Activated naive CD4-positive, alpha-beta T cell treated with anti-CD3 and anti-CD28 coated beads for 36 hours (primary cell): ENCODE data around the gene SMOC2. TPM values are rescaled to one million over a fixed set of nuclear protein-coding genes. Genes with fewer than 3 reads are reported as not detected.

Source experiments
- CTCF ChIA-PET: fragments of 350-600 bp; sonication (Branson Sonifier 250); formaldehyde crosslinking; loops from one replicate; lab custom pipeline; 2021; ENCODE audit warnings: antibody characterized with exemption; lab: Charles Lee
- DNase-seq: peaks from one replicate; pipeline ENCODE4 v3.0.0-alpha.2; 2020
- H3K27ac Mint-ChIP-seq: one replicate; pipeline ENCODE4 v1.8.0; 2021; ENCODE audit warnings: mild to moderate bottlenecking, mixed read lengths
- H3K27me3 Mint-ChIP-seq: one replicate; pipeline ENCODE4 v1.8.0; 2021; ENCODE audit warnings: low read depth, mixed read lengths
- H3K36me3 Mint-ChIP-seq: one replicate; pipeline ENCODE4 v1.8.0; 2021; ENCODE audit warnings: low read depth, mixed read lengths
- H3K4me1 Mint-ChIP-seq: one replicate; pipeline ENCODE4 v1.8.0; 2021; ENCODE audit warnings: low read depth, mixed read lengths
- H3K4me3 Mint-ChIP-seq: one replicate; pipeline ENCODE4 v1.8.0; 2021; ENCODE audit warnings: mild to moderate bottlenecking, moderate library complexity, mixed read lengths
- H3K9me3 Mint-ChIP-seq: one replicate; pipeline ENCODE4 v1.8.0; 2021; ENCODE audit warnings: mixed read lengths
- intact Hi-C: fragments of 100-400 bp; cut with micrococcal nuclease; formaldehyde crosslinking; loops from one replicate; pipeline ENCODE4 v1.15.1; 2023
- total RNA-seq, 2 experiments: library from RNA; stranded (reverse); gene quantifications; one replicate each; pipeline ENCODE4 v1.2.3, GENCODE V29; 2021

SMOC2 gene
- total RNA-seq, 2 experiments from 2014 or later = not detected

- CTCF ChIA-PET = interaction anchor here (1.2 kb wide), 1 partner anchor 226 kb away, joined by 9 read pairs; no protein-coding TSS in a partner anchor
- H3K4me3 Mint-ChIP-seq = no peak overlapping the region
- no peak overlapping the region for H3K27ac Mint-ChIP-seq
- no peaks in the 10 kb centered on the region for H3K27me3 Mint-ChIP-seq
- intact Hi-C loops = no loop called here
- DNase-seq = no peak
- no peaks in the 10 kb centered on the region for H3K36me3 Mint-ChIP-seq
- H3K9me3 Mint-ChIP-seq = no peaks in the 10 kb centered on the region
- H3K4me1 Mint-ChIP-seq = no peaks in the 10 kb centered on the region
Measured at GRCh38 chr6:168410035-168410434, 30.9 kb upstream of the SMOC2 start.

- intact Hi-C loops = no loop called here
- no peaks in the 10 kb centered on the region for H3K4me1 Mint-ChIP-seq
- no peak for DNase-seq
- H3K36me3 Mint-ChIP-seq = no peaks in the 10 kb centered on the region
- H3K9me3 Mint-ChIP-seq = no peaks in the 10 kb centered on the region
- no peaks in the 10 kb centered on the region for H3K27me3 Mint-ChIP-seq
- H3K27ac Mint-ChIP-seq = no peak overlapping the region
- H3K4me3 Mint-ChIP-seq = no peak overlapping the region
- CTCF ChIA-PET = no interaction called here
Measured at GRCh38 chr6:168410554-168411011, 30.4 kb upstream of the SMOC2 start.

- DNase-seq = no peak
- Mint-ChIP-seq H3K27me3 (no peaks in the 10 kb centered on the region), H3K4me1 (no peaks in the 10 kb centered on the region), H3K36me3 (no peaks in the 10 kb centered on the region), H3K27ac (no peak overlapping the region), H3K4me3 (no peak overlapping the region), H3K9me3 (no peaks in the 10 kb centered on the region)
- CTCF ChIA-PET = interaction anchor here (0.6 kb wide), 1 partner anchor 1827 kb away, joined by 4 read pairs; no protein-coding TSS in a partner anchor
- intact Hi-C loops = no loop called here
Measured at GRCh38 chr6:168411130-168411529, 29.9 kb upstream of the SMOC2 start.

- Mint-ChIP-seq H3K27me3 (no peaks in the 10 kb centered on the region), H3K36me3 (no peaks in the 10 kb centered on the region), H3K9me3 (no peaks in the 10 kb centered on the region), H3K27ac (no peak overlapping the region), H3K4me1 (no peaks in the 10 kb centered on the region), H3K4me3 (no peak overlapping the region)
- DNase-seq = no peak
- intact Hi-C loops = no loop called here
- CTCF ChIA-PET = interaction anchor here (0.6 kb wide), 1 partner anchor 1827 kb away, joined by 4 read pairs; no protein-coding TSS in a partner anchor
Measured at GRCh38 chr6:168411793-168412192, 29.2 kb upstream of the SMOC2 start.

GRCh38 chr6:168412456-168412855, 28.5 kb upstream of the SMOC2 start:
- DNase-seq = no peak
- no peaks in the 10 kb centered on the region for H3K4me1 Mint-ChIP-seq
- intact Hi-C loops = no loop called here
- CTCF ChIA-PET = no interaction called here
- no peak overlapping the region for H3K27ac Mint-ChIP-seq
- no peaks in the 10 kb centered on the region for H3K9me3 Mint-ChIP-seq
- no peaks in the 10 kb centered on the region for H3K36me3 Mint-ChIP-seq
- no peak overlapping the region for H3K4me3 Mint-ChIP-seq
- no peaks in the 10 kb centered on the region for H3K27me3 Mint-ChIP-seq

GRCh38 chr6:168413018-168413720, 27.8 kb upstream of the SMOC2 start:
- H3K4me1 Mint-ChIP-seq = no peaks in the 10 kb centered on the region
- no peak overlapping the region for H3K27ac Mint-ChIP-seq
- no peaks in the 10 kb centered on the region for H3K27me3 Mint-ChIP-seq
- no peak overlapping the region for H3K4me3 Mint-ChIP-seq
- no peak for DNase-seq
- no peaks in the 10 kb centered on the region for H3K36me3 Mint-ChIP-seq
- H3K9me3 Mint-ChIP-seq = no peaks in the 10 kb centered on the region
- CTCF ChIA-PET = no interaction called here
- intact Hi-C loops = no loop called here

GRCh38 chr6:168413856-168414255, 27.1 kb upstream of the SMOC2 start:
- intact Hi-C loops = no loop called here
- CTCF ChIA-PET = no interaction called here
- Mint-ChIP-seq H3K27me3 (no peaks in the 10 kb centered on the region), H3K27ac (no peak overlapping the region), H3K36me3 (no peaks in the 10 kb centered on the region), H3K4me1 (no peaks in the 10 kb centered on the region), H3K4me3 (no peak overlapping the region), H3K9me3 (no peaks in the 10 kb centered on the region)
- DNase-seq = no peak

- CTCF ChIA-PET = no interaction called here
- Mint-ChIP-seq H3K4me3 (no peak overlapping the region), H3K9me3 (no peaks in the 10 kb centered on the region), H3K27ac (no peak overlapping the region), H3K27me3 (peaks cover 3% of the 10 kb centered on the region), H3K36me3 (no peaks in the 10 kb centered on the region), H3K4me1 (no peaks in the 10 kb centered on the region)
- DNase-seq = no peak
- intact Hi-C loops = no loop called here
Measured at GRCh38 chr6:168414336-168415097, 26.5 kb upstream of the SMOC2 start.

GRCh38 chr6:168415098-168415992, 25.6 kb upstream of the SMOC2 start:
- Mint-ChIP-seq H3K27ac (no peak overlapping the region), H3K4me1 (no peaks in the 10 kb centered on the region), H3K27me3 (peaks cover 3% of the 10 kb centered on the region), H3K4me3 (no peak overlapping the region), H3K36me3 (no peaks in the 10 kb centered on the region), H3K9me3 (no peaks in the 10 kb centered on the region)
- CTCF ChIA-PET = no interaction called here
- intact Hi-C loops = no loop called here
- no peak for DNase-seq

GRCh38 chr6:168415993-168416530, 24.9 kb upstream of the SMOC2 start:
- no peak for DNase-seq
- Mint-ChIP-seq H3K27me3 (peaks cover 3% of the 10 kb centered on the region), H3K4me3 (no peak overlapping the region), H3K27ac (no peak overlapping the region), H3K36me3 (no peaks in the 10 kb centered on the region), H3K4me1 (no peaks in the 10 kb centered on the region), H3K9me3 (no peaks in the 10 kb centered on the region)
- CTCF ChIA-PET = no interaction called here
- intact Hi-C loops = no loop called here

- Mint-ChIP-seq H3K27me3 (peaks cover 3% of the 10 kb centered on the region), H3K36me3 (no peaks in the 10 kb centered on the region), H3K9me3 (no peaks in the 10 kb centered on the region), H3K4me3 (no peak overlapping the region), H3K27ac (no peak overlapping the region), H3K4me1 (no peaks in the 10 kb centered on the region)
- DNase-seq = no peak
- CTCF ChIA-PET = no interaction called here
- intact Hi-C loops = no loop called here
Measured at GRCh38 chr6:168416531-168416930, 24.5 kb upstream of the SMOC2 start.

- Mint-ChIP-seq H3K4me1 (no peaks in the 10 kb centered on the region), H3K27ac (no peak overlapping the region), H3K9me3 (no peaks in the 10 kb centered on the region), H3K27me3 (peaks cover 3% of the 10 kb centered on the region), H3K36me3 (no peaks in the 10 kb centered on the region), H3K4me3 (no peak overlapping the region)
- CTCF ChIA-PET = no interaction called here
- no peak for DNase-seq
- intact Hi-C loops = no loop called here
Measured at GRCh38 chr6:168417191-168417590, 23.8 kb upstream of the SMOC2 start.
